CD4-positive, alpha-beta T cell treated with Interferon alpha-2 for 1 hour (primary cell): ENCODE data around the gene DENND2D.

Source experiments
- DNase-seq, 2 donors: peaks; one replicate each; pipeline ENCODE4 v3.0.0-alpha.2; 2020 to 2022

Gene DENND2D

DNA sequence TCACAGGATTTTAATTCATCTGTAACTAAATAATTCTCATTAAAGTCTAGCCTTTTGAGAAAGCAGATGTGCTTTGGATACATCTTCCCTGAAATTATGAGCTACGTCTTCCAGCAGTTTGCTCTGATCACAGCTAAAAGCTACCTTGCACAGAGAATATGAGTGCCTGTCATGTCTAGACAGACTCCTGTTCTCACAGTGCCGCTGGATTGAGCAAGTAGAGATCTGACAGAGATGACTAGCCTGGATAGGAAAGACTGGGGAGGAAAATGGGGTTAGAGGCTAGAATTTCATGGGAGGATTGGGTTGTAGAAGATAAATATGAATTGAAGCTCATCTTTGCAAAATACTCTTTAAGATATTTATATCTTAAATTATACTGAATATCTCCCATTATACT is 36.3 kb downstream of the DENND2D start:
- DNase-seq = no peak

DNA sequence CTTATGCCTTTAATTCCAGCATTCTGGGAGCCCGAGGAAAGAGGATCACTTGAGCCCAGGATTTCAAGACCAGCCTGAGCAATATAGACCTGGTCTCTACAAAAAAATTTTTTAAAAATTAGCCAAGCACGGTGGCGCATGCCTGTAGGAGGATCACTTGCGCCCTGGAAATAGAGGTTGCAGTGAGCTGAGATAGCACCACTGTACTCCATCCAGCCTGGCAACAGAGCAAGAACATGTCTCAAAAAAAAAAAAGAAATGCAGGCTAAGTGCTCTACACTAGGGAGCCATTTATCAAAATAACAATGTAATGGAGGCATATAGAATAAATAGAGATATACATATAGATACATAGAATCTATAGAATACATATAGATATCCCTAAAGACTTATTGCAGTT is 37.1 kb downstream of the DENND2D start:
- no peak for DNase-seq

DNA sequence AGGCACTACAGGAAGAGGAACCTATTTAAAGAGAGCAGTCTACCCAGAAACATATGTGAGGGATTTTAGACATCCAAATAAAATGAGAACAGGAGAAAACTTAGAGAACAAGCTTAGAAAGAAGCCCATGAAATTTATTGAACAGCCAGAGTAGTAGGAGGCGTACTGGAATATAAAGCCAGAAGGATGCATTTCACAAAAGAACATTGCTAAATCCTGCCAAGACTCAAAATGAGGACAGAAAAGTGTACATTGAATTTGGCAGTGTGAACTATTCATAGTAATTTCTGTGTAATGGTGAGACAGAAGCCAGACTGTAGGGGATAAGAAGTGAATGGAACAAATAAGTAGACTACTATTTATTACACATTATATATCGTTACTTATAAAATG is 38.0 kb downstream of the DENND2D start:
- no peak for DNase-seq

DNA sequence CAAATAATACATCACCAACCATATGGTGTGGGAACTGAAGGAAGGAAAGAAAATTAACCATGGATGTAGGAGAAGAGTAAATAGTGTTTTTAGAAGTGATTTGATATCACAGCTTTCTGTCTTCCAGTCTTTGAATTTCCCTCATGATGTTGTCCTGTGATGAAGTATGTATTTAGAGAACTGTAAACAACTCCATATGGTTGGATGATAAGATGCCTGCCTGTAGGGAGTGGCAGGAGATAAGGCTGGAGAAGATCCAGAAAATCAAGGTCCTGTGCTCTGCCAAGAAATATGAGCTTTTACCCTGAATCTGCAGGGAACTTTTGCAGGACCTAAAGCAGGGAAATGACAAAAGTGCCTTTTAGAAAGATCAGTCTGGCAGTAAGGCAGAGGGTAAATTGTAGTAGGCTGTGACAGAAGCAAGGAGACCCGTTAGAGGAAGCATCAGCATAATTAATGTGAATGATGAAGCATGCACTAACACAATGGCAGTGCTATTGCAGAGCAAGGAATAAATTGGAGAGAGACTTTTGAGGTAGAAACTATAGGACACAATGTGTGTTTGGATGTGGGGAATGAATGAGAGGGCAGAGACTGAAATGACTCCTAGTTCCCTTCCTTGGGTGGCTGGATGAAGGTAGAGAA is 38.5 kb downstream of the DENND2D start:
- no peak for DNase-seq

DNA sequence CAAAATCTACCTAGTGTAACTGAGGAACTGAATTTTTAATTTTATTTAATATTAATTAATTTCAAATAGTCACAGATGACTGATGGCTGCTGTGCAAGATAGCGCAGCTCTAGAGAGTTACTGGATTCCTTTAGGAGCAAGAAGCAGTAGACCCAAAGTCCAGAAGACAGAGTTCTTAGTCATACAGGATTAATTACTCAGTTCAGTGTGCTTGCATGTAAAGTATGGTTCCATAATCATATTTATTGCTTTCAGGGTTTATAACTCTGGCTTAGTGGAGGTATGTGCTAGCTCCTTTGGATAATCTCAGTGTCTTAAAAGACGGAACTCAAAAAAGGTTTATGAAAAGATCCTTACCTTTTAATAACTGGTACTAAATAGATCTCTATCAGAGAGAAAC is 43.0 kb downstream of the DENND2D start:
- DNase-seq = no peak

DNA sequence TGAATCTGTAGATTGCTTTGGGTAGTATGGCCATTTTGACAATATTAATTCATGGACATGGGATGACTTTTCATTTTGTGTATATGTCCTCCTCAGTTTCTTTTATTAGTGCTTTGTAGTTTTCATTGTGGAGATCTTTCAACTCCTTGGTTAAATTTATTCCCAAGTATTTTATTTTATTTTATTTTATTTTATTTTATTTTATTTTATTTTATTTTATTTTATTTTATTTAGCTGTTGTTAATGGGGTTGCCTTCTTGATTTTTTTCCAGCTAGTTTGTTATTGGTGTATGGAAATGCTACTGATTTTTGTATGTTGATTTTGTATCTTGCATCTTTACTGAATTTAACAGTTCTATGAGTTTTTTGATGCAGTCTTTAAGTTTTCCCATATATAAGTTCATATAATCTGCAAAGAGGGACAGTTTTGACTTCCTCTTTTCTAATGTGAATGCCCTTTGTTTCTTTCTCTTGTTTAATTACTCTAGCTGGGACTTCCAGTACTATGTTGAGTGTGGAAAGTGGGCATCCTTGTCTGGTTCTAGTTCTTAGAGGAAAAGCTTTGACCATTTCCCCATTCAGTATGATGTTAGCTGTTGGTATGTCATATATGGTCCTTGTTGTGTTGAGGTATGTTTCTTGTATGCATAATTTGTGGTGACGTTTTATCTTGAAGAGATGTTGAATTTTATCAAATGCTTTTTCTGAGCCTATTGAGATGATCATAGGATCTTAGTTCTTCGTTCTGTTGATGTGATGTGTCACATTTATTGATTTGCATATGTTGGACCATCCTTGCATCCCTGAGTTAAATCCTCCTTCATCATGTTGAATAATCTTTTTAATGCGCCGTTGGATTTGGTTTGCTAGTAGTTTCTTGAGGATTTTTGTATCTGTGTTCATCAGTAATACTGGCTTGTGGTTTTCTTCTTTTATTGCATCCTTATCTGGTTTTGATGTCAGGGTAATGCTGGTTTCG is 46.1 kb downstream of the DENND2D start:
- no peak for DNase-seq

DNA sequence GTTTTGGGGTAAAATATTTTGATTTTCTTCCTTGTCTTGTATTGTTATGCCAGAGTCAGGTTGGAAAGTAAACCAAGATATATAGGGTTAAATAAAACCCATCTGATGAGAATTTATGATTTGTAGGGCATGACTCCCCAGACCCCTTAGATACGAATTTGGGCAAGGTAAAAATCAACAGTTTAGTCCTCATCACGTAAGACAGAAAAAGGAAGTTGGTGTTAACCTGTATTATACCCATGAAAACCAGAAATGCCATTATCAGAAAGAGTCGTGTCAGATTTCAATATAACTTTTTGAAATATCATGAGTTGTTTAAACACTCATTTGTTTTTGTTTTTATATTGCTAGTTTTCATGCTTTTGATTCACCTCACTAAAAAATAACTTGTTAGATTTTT is 48.6 kb downstream of the DENND2D start:
- DNase-seq = no peak

DNA sequence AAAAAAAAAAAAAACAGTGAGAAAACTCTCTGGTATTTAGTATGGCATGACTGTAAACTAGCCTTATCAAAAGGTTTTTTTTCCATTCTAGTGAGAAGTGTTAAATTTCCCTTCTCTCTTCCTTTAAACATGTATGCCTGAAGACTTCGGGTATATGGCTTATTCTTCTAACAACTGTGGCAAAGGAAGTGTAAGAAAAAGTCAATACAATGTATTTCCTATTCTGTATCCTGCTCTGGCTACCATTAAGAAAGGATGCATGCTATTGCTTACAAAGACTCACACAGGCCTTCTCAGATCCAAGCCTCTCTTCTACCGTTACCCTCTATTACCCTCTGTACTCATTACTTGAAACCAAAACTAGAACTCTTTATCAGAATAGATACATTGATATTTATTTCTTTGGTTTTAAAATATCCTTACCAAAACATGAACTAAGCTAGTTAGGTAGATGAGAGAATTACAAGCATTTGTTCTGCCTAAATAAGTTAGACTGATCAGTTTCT is 52.0 kb downstream of the DENND2D start:
- DNase-seq = no peak

DNA sequence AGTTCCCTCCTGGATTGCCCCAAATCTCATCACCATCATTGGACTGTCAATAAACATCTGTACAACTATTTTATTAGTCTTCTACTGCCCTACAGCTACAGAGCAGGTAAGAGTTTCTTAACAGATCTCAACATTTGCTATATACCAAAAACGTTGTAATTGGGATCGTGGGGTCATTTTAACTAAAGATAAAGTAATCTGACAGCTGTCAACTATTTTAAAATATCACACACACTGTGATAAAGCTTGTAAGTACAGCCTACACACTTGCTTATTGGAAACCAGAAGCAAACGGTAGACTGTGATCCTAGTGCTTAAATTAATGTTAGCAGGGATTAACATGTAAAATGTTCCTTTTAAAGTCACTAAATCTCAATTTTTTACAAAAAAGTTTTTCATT is 52.5 kb downstream of the DENND2D start:
- DNase-seq = no peak

DNA sequence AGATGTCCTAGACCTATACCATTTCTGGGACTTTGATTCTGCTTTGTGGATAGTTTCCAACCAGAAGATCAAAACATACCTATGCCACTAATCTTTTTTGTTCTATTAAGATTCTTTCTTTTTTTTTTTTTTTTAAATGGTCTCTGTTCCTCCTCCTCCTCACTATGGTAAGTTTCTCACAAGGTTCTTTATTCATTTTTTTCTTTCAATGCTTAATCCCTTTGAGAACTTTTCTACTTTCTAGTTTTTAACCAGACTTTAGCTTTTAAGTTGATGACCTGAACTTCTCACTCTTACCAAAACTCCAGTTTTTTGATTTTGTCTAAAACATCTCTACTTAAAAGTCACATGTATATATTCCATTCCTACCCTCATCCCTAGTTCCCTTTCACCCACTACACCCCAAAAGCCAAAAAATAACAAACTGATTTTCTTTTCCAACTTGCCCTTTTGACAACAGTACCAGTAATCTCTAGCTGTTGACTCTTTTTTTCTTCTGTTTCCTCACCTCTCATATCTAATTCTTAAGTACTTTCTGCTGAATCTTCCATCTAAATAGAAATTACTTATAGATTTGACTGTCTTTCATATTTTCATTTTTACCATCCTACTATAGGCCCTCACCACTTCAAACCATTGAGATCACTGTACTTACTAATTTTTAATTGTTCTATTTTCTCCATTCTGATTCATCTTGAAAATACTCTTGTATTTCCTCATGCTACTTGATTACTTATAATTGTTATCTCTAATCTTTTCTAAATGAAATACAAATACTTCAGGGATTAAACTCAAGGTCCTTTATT is 54.3 kb downstream of the DENND2D start:
- no peak for DNase-seq

DNA sequence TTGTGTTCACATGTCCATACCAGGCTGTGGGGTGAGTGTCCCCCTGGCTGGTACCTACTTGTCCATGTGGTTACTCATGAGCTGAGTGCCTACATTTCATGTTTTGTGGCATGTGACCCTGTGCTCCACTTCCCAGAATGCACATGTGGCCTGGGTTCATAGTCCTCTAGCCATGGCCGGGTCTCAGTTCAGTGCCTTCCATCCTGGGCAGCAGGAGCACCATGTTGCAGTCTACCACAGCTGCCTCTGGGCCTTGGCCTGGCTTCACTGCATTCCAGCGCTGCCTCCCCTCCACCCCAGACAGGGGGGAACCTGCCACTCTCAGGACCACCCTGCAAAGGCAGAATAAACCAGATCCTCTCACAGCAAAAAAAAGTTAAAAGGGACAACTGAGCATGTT is 54.9 kb downstream of the DENND2D start:
- no peak for DNase-seq

DNA sequence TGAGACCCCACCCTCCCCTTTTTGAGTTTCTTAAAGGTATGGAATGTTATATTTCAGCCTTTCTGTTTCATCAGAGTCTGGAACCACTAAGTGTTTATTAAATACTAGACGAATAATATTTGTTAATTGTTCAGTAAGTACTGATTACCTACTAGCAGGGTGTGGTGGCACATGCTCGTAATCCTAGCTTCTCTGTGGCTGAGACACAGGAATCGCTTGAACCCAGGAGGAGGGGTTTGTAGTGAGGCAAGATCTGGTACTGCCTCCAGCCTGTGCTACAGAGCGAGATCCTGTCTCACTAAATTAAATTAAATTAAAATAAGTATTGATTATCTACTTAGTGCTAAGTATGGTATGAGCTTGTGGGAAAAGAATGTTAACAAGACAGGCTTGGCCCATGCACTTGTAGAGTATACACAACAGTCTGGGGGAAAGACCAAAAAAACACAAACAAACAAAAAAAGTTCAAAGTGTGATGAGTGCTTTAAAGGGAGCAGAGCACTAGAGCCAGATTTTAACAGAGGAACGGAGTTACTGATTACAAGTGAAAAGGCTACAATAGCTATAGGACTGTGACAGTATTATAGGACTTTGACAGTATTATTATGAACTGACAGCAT is 58.0 kb downstream of the DENND2D start:
- DNase-seq = no peak

DNA sequence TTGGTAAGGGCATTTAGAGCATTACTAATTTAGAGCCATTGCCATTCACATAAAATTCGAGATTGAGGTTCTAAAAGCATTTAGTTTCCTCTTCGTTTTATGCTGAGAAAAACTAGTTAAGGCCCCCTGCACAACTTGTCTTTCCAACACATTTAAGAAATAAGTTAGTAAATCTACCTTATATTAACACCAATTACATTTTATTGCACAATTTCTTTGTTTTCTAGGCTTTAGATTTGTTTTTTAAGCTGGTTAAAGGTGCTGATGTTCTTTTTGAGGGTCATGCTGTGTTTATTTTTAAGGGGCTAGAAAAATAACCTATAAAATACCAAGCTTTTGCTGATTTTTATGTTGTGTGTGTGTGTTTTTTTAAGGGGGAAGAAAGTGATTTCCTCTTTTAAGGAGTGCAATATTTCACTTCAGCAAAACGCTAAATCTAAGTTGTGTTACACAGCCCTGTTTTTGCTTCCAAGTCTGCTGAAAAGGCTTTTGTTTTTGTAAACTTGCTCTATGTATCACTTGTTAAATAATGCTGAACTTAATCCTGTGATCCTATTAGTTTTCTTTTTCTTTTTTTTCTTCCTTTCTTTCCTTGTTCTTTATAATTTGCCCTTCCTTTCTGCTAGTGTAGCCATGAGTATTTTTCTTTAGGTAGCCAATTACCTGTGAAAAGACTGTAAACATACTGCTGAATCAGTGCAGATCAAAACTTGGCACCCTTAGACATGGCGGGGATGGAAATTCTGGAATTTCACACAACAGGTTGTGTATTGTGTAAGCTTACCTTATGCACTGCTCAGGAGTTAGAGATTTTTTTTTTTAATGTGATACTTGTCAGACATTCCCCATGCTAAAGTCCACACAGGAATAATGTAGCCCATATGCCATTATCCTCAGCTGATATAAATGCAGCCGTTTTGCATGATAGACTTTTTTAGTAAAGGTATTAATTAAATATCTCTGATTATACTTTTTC is 58.9 kb downstream of the DENND2D start:
- DNase-seq = no peak

DNA sequence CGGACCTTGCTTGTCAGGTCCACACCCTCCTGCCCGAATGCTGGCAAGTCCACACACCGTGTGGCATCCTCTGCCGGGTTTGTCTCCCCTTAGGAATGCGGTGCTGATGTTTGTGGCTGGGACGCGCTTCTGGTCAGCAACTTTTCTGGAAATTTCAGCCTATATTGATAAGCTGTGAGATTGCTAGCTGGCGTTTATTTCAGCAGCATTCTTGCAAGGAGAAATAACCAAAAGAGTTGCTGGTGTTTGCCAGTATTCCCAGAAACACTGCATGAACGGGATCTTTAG is 59.8 kb downstream of the DENND2D start:
- no peak for DNase-seq

DNA sequence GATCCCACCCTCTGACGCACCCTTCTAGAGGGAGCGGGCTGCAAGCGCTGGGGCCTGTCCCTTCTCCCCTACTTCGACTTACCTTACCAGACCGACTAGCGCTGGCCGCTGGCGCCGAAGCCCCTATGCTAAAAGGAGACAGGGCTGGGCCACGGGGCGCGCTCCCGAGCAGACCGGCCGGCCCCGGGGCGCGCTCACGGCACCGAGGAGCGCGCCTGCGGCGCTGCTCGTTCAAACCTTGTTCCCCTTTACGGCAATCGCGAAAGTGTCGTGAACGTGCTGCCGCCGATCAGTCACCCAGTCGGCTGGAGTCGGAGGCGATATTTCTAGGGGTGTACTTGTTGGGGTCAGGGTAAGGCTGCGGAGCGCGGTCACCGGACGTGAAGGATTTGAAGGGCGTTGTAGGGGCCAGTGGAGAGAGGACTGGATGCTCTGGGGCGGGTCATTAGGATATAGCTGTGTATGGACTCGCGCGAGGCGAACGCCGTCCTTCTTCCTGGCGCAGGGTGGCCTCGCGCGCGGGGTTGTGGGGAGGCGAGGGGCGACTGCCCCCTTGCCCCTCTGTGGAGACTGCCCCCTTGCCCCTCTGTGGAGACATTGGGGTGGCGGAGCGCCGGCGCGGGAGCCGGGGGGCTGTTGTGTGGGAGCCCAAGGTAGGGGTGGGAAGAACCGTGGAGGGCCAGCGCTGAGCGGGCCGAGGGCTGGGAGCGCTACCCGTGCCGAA is 60.3 kb downstream of the DENND2D start, which contains the start of the genes CEPT1 and DRAM2:
Gene CEPT1, plus strand, starts transcription at position 268 of the 724 bp plus-strand sequence. CDS start 7,492 bp downstream, outside the sequence.
Gene DRAM2, minus strand, starts transcription at position 138 of the 724 bp plus-strand sequence. CDS start 8,539 bp downstream, outside the sequence.
- peak; percentile 92 to 94 for DNase-seq

DNA sequence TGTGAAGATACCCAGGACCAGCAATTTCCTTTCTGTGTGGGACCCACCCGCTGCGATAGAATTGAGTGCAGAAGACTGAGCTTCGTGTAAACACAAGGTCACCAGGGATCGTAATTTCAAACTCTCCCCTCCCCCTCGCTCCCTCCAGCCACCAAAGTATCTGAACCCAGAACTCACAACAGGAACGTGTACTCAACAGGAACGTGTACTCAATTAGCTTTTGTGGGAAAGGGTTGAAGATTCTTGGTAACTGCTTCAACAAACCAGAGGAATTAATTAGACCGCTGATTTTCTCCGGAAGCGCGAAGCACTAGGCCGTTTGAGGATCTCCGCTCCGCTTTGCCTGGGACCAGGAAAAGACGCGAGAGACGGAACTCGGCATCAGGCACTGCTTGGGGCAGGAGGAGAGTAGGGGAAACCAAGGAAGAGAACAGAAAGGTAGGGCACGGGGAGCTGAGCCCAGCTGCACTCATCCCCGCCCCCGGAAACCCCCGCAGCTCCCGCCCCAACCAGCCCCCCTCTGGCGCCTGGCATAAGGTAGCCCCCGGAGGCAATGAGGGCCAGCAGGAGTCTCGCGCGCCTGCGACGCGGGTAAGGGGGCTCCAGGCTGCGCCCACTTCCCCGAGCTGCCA is 61.0 kb downstream of the DENND2D start:
- no peak for DNase-seq
